ENCODE results near the gene PRRT2.
"Not testable (repeated sequence)": the region's sequence is repeated elsewhere in the genome, so short reads cannot be mapped to it uniquely, and the experiment has no call there.

PRRT2 gene

DNA sequence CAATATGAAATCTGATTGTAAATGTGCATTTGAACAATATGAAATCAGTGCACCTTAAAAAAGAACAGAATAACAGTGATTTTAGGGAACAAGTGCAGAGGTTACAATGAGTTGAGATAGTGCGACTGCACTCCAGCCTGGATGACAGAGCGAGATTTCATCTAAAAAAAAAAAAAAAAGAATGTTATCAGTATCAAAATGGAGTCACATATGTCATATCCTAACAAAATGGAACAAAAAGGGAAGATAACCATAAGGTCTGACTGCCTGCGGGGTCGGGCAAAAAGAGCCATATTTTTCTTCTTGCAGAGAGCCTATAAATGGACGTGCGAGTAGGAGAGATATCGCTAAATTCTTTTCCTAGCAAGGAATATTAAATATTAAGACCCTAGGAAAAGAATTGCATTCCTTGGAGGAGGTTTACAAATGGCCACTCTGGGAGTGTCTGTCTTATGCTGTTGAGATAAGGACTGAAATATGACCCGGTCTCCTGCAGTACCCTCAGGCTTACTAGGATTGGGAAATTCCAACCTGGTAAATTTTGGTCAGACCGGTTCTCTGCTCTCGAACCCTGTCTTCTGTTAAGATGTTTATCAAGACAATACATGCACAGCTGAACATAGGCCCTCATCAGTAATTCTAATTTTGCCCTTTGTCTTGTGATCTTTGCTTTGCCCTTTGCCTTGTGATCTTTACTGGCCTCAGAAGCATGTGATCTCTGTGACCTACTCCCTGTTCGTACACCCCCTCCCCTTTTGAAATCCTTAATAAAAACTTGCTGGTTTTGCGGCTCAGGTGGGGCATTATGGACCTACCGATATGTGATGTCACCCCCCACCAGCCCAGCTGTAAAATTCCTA is 28.7 kb upstream of the PRRT2 start:
- in situ Hi-C loops (cut with MboI; ENCODE audit: low sequenced_read_pairs), result not testable (repeated sequence)

DNA sequence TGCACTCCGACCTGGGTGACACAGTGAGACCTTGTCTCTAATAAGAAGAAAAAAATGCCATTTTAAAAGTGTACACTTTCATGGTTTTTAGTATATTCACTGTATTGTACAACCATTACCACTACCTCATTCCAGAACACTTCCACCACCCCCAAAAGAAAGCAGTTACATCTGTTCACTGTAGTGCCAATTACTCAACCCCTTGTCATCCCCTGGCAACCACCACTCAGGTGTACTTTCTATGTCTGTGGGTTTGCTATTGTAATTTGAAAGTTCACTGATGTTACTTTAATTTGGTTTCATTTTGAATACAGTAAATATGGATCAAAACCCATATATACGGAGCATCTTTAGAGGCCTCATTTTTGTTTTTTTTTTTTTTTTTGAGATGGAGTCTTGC is 27.8 kb upstream of the PRRT2 start:
- H3K4me1 ChIP-seq, result no peaks in the 10 kb centered on the region
- DNase-seq (ENCODE audit: low spot score in 2 of 2), result no peak
- no peaks in the 10 kb centered on the region for H3K36me3 ChIP-seq (replicated peaks)
- no peak overlapping the region for H3K4me3 ChIP-seq
- in situ Hi-C loops (cut with MboI; ENCODE audit: low sequenced_read_pairs), result no loop called here
- no peaks in the 10 kb centered on the region for H3K9me3 ChIP-seq
- no peaks in the 10 kb centered on the region for H3K27me3 ChIP-seq (ENCODE audit: low read depth)

More for the DNA sequence above, 28.7 kb upstream of the PRRT2 start:
- not testable (repeated sequence) for H3K4me3 ChIP-seq; H3K36me3 ChIP-seq (replicated peaks); H3K9me3 ChIP-seq; DNase-seq (ENCODE audit: low spot score in 2 of 2); H3K27me3 ChIP-seq (ENCODE audit: low read depth); H3K4me1 ChIP-seq

DNA sequence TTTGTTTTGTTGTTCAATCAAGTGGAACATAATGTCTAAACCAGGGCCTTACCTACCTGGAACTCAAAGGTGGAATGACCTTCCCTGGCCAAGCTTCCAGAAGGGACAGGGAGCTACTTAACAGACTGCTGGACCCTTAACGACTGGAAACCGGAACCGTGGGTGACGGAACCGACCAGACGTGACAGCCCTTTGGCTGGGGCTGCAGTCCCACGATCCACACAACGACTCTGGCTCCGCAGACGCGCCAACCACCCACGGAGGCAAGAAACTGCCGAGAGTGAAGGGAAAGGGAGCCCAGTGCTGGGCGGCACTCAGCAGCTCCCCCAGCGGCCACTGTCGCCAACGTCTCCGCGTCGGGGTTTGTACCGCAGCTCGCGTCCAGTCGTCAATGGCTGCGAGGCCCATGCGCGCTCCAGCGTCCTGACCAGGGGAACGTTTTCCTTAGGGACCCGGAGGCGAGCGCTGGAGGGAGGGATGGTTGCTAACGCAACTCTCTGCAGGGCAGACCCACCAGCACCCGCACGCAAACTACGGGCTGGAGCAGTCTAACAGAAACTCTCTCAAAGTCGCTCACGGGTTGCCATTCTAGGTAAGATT is 27.0 kb upstream of the PRRT2 start:
- in situ Hi-C loops (cut with MboI; ENCODE audit: low sequenced_read_pairs), result no loop called here
- peaks cover 6% of the 10 kb centered on the region; the same call in 1 of the 2 replicates for H3K4me1 ChIP-seq

DNA sequence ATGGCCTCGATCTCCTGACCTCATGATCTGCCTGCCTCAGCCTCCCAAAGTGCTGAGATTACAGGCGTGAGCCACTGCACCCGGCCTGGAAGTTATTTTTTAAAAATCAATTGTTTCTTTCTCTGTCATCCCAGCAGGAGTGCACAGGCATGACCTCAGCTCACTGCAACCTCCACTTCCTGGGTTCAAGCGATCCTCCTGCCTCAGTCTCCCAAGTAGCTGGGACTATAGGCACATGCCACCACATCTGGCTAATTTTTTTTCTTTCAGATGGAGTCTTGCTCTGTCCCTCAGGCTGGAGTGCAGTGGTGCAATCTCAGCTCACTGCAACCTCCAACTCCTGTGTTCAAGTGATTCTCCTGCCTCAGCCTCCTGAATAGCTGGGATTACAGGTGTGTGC is 24.8 kb upstream of the PRRT2 start:
- DNase-seq (ENCODE audit: low spot score in 2 of 2); in situ Hi-C loops (cut with MboI; ENCODE audit: low sequenced_read_pairs); H3K9me3 ChIP-seq; H3K36me3 ChIP-seq (replicated peaks); H3K27me3 ChIP-seq (ENCODE audit: low read depth); H3K4me1 ChIP-seq; H3K4me3 ChIP-seq: not testable (repeated sequence)

More for the DNA sequence above, 27.0 kb upstream of the PRRT2 start:
- H3K36me3 ChIP-seq (replicated peaks), result no peaks in the 10 kb centered on the region
- H3K4me3 ChIP-seq, result no peak overlapping the region
- H3K27me3 ChIP-seq (ENCODE audit: low read depth), result no peaks in the 10 kb centered on the region
- DNase-seq (ENCODE audit: low spot score in 2 of 2), result no peak
- no peaks in the 10 kb centered on the region for H3K9me3 ChIP-seq

DNA sequence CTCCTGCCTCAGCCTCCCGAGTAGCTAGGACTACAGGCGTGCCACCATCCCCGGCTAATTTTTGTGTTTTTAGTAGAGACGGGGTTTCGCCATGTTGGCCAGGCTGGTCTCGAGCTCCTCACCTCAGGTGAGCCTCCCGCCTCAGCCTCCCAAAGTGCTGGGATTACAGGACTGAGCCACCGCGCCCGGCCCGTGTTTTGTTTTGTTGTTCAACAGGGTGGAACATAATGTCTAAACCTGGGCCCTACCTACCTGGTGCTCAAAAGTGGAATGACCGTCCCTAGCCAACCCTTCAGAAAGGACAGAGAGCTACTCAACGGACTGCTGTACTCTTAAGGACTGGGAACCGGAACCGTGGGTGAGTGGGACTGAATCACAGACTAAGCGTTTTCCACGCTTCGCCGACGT is 22.2 kb upstream of the PRRT2 start:
- Histone ChIP-seq H3K27me3 (ENCODE audit: low read depth) (no peaks in the 10 kb centered on the region), H3K9me3 (no peaks in the 10 kb centered on the region), H3K36me3 (replicated peaks) (peaks cover 21% of the 10 kb centered on the region), H3K4me1 (peaks cover 11% of the 10 kb centered on the region), H3K4me3 (peak overlapping the region; percentile 81)
- in situ Hi-C loops (cut with MboI; ENCODE audit: low sequenced_read_pairs), result no loop called here
- no peak for DNase-seq (ENCODE audit: low spot score in 2 of 2)

DNA sequence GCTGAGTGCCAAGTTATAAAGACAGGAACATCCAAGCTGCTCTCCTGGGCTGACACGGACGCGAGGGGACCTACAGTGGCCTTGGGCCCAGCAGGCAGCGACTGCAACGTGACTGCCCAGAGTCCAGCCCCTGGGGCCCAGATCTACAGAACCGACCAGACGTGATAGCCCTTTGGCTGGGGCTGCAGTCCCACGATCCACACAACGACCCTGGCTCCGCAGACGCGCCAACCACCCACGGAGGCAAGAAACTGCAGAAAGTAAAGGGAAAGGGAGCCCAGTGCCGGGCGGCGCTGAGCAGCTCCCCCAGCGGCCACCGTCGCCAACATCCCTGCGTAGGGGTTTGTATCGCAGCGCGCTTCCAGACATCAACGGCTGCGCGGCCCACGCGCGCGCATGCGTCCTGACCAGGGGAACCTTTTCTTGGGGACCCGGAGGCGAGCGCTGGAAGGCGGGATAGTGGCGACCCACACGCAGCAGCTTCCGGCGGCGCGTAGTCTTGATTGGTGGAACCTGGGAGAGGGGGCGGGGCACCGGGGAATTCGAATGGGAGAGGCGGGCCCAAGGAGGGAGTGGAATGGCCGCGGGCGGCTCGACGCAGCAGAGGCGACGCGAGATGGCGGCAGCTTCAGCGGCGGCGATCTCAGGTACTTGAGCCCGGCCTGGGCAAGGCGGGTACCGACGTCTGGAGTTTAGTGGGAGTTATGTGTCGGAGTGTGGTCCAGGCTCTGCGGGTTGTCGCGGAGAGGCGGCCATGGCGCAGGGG is 21.6 kb upstream of the PRRT2 start, which contains the start of gene KIF22:
Gene KIF22, plus strand, starts transcription at position 569 of the 766 bp plus-strand sequence. Its CDS starts 9 bp downstream, at position 578.
- Histone ChIP-seq H3K36me3 (replicated peaks) (peaks cover 27% of the 10 kb centered on the region), H3K9me3 (no peaks in the 10 kb centered on the region), H3K4me1 (peaks cover 11% of the 10 kb centered on the region), H3K27me3 (ENCODE audit: low read depth) (no peaks in the 10 kb centered on the region), H3K4me3 (peak within 1 kb of the TSS; percentile 81)
- in situ Hi-C loops (cut with MboI; ENCODE audit: low sequenced_read_pairs), result no loop called here
- peak; percentile 97 to 100 for DNase-seq (ENCODE audit: low spot score in 2 of 2)

DNA sequence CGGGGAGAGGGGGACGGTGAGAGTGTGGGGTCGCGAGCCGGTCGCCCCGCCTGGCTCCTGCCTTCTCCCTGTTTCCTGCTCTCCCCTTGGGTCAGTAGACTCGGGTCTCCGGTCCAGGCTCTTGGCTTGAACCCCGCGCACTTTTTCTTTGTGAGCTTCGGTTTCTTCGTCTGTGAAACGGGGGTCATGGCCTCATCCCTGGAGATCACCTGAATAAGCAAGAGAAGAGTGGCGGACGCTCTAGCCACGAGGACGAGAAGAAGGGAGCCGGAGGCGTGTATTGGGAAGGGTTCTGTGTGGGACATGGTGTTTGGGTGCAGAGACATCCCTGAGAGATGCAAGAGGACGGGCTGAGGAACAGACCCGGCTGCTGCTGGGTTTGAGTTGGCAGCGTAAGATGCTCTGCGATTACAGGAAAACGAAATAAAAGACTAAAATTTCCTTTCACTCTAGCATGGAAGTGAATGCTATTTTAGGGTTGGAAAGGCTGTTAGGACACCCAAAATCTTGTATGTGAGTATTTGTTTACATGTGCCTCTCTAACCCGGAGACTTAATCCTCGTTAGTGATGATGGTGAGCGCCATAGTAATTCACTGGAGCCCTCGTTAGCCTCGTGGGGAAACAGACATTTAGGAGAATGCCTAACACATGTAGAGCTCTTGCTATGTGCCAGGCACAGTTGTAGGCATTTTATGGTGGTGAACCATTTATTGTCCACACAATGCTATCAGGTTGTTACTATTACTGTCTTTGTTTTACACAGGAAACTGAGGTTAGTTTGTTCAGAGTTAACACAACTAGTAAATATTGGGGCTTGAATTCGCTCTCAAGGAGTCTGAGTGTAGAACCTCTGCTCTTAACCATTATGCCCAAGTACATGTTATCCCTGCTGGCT is 20.8 kb upstream of the PRRT2 start:
- H3K9me3 ChIP-seq, result no peaks in the 10 kb centered on the region
- in situ Hi-C loops (cut with MboI; ENCODE audit: low sequenced_read_pairs), result no loop called here
- H3K36me3 ChIP-seq (replicated peaks), result peaks cover 28% of the 10 kb centered on the region
- peaks cover 11% of the 10 kb centered on the region for H3K4me1 ChIP-seq
- H3K4me3 ChIP-seq, result peak overlapping the region; percentile 81
- no peaks in the 10 kb centered on the region for H3K27me3 ChIP-seq (ENCODE audit: low read depth)
- DNase-seq (ENCODE audit: low spot score in 2 of 2), result peak in 1 of 2 experiments; percentile 12

DNA sequence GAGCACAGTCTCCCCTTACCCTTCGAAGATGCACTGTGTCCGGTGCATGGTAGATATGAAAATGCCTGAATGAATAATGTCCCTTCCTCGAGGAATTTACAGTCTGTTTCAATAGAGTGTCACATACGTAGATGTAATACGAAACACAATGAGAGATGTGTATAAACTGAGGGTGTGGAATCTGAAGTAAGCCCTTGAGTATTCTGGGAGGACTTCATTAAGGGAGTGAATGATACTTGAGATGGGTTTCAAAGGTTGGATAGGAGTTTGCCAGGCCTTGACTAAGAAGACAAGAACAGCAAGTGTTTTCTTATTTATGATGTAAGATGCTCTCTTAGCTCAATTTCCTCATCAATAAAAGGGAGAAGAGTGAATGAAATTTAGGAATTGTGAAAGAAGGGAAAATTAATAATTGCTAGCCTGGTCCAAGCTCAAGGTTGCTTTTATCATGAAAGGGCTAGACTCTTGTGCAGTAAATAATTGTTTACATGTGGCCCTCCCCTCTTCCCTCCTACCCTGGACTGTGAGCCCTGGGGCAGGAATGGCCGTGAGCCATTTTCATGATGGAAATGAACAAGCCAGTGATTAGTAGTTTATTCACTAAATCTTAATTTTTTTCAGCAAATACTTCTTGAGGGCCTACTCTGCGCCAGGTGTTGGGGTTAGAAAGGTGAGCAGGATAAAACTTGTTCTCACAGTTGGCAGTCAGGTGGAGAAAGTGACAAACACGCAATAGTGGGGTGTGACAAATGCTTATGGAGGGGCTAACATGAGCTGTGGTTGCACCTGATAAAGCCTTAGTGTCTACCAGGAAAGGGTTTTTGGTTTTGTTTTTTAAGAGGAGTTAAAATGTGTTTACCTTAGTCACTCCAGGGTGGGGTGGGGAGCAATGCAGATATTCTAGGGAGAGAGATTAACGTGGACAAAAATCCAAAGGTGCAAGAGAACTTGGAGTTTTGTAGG is 19.9 kb upstream of the PRRT2 start:
- Histone ChIP-seq H3K4me1 (peaks cover 11% of the 10 kb centered on the region), H3K36me3 (replicated peaks) (peaks cover 35% of the 10 kb centered on the region), H3K27me3 (ENCODE audit: low read depth) (no peaks in the 10 kb centered on the region), H3K4me3 (peak overlapping the region; percentile 81), H3K9me3 (no peaks in the 10 kb centered on the region)
- peak in 1 of 2 experiments; percentile 28 for DNase-seq (ENCODE audit: low spot score in 2 of 2)
- in situ Hi-C loops (cut with MboI; ENCODE audit: low sequenced_read_pairs), result no loop called here

DNA sequence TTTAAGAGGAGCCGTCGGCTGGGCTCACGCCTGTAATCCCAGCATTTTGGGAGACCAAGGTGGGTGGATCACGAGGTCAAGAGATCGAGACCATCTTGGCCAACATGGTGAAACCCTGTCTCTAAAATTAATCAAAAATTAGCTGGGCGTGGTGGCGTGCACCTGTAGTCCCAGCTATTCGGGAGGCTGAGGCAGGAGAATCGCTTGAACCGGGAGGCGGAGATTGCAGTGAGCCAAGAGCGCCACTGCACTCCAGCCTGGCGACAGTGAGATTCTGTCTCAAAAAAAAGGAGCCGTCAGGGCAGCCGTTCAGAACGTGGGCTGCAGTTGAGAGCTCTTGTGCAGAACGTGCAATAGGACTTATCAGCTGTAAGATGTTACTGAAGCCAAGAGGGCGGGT is 18.8 kb upstream of the PRRT2 start:
- Histone ChIP-seq H3K4me1 (peaks cover 11% of the 10 kb centered on the region), H3K36me3 (replicated peaks) (peaks cover 45% of the 10 kb centered on the region)
- H3K4me3 ChIP-seq; H3K27me3 ChIP-seq (ENCODE audit: low read depth); in situ Hi-C loops (cut with MboI; ENCODE audit: low sequenced_read_pairs); DNase-seq (ENCODE audit: low spot score in 2 of 2); H3K9me3 ChIP-seq: not testable (repeated sequence)

DNA sequence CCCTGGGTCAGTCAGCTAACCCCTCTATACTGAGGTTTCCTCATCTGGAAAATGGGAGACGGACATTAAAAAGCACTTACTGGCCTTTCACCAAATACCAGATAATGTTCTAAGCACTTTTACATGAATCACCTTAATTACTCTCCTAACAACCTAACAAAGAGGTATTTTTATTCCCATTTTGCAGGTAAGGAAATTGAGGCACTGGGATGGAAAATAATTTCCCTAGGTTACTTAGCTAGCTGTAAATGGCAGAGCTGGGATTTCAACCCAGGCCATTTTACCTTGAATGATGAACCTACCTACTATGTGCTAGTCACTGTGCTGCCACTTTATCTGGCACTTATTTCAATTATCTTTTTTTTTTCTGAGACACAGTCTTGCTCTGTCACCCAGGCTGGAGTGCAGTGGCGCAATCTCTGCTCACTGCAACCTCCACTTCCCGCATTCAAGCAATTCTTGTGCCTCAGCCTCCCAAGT is 17.7 kb upstream of the PRRT2 start:
- no peak for DNase-seq (ENCODE audit: low spot score in 2 of 2)
- H3K36me3 ChIP-seq (replicated peaks), result peaks cover 56% of the 10 kb centered on the region
- no peak overlapping the region for H3K4me3 ChIP-seq
- in situ Hi-C loops (cut with MboI; ENCODE audit: low sequenced_read_pairs), result no loop called here
- no peaks in the 10 kb centered on the region for H3K9me3 ChIP-seq
- no peaks in the 10 kb centered on the region for H3K27me3 ChIP-seq (ENCODE audit: low read depth)
- H3K4me1 ChIP-seq, result peaks cover 11% of the 10 kb centered on the region

DNA sequence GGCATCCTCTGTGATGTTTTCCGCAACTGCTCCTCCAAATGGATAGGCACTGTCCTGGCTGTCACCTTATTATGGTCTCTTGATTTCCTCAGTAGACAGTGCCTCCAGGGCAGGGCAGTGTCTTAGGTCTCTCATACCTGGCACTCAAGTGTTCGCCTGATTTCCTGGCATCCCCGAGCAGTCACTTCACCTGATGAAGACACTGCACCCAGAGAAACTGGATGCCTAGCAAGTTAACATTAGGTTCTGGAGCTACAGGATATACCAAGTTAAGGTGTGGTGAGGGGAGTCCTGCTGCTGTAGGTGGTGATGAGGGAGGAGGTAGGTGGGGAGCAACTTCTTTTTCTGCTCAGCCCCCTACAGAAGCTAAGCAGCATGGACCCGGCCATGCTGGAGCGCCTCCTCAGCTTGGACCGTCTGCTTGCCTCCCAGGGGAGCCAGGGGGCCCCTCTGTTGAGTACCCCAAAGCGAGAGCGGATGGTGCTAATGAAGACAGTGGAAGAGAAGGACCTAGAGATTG is 9.5 kb upstream of the PRRT2 start:
- H3K4me3 ChIP-seq, result no peak overlapping the region
- no peak for DNase-seq (ENCODE audit: low spot score in 2 of 2)
- H3K27me3 ChIP-seq (ENCODE audit: low read depth), result no peaks in the 10 kb centered on the region
- in situ Hi-C loops (cut with MboI; ENCODE audit: low sequenced_read_pairs), result no loop called here
- no peaks in the 10 kb centered on the region for H3K9me3 ChIP-seq
- H3K4me1 ChIP-seq, result peaks cover 11% of the 10 kb centered on the region
- H3K36me3 ChIP-seq (replicated peaks), result peaks cover 76% of the 10 kb centered on the region

DNA sequence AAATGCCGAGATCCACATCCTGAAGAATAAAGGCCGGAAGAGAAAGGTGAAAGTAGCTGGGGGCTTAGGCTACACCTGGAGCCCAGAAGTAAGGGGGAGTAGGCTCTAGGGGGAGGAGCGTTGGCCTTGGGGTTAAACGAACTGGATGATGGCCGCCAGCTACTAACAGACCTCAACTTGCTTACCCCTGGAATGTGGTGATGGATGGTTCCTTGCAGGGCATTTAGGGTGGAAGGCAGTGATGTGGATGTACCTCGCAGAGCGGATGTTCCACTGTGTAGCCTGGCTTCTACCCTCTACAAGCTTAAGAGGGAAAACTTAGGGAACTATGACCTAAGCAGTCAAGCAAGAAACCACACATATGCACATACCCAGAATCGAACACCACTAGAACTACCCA is 8.0 kb upstream of the PRRT2 start:
- Histone ChIP-seq H3K36me3 (replicated peaks) (peaks cover 76% of the 10 kb centered on the region), H3K4me3 (no peak overlapping the region), H3K4me1 (peaks cover 11% of the 10 kb centered on the region), H3K27me3 (ENCODE audit: low read depth) (no peaks in the 10 kb centered on the region), H3K9me3 (no peaks in the 10 kb centered on the region)
- DNase-seq (ENCODE audit: low spot score in 2 of 2), result no peak
- in situ Hi-C loops (cut with MboI; ENCODE audit: low sequenced_read_pairs), result no loop called here
